Activated CD4-positive, alpha-beta T cell treated with anti-CD3 and anti-CD28 coated beads, Interleukin-2, amount 10 ng/mL, durations not matched to agents 7 days and 5 days (primary cell): Measurements from ENCODE around the gene TBXA2R. TPM values are rescaled to one million over a fixed set of nuclear protein-coding genes. Genes with fewer than 3 reads are reported as not detected.

Source experiments
- CTCF ChIA-PET: fragments of 350-600 bp; sonication (Branson Sonifier 250); formaldehyde crosslinking; loops from one replicate; lab custom pipeline; 2021; ENCODE audit warnings: antibody characterized with exemption; lab: Charles Lee
- POLR2A ChIA-PET: fragments of 350-600 bp; sonication (Branson Sonifier 250); formaldehyde crosslinking; loops from one replicate; lab custom pipeline; 2021; ENCODE audit warnings: antibody characterized with exemption; lab: Charles Lee
- DNase-seq: peaks from one replicate; pipeline ENCODE4 v3.0.0-alpha.2; 2020
- H3K27ac Mint-ChIP-seq: one replicate; pipeline ENCODE4 v1.8.0; 2021; ENCODE audit warnings: mild to moderate bottlenecking, moderate library complexity, mixed read lengths
- H3K27me3 Mint-ChIP-seq: one replicate; pipeline ENCODE4 v1.8.0; 2021; ENCODE audit warnings: mixed read lengths
- H3K36me3 Mint-ChIP-seq: one replicate; pipeline ENCODE4 v1.8.0; 2021; ENCODE audit warnings: low read depth, mixed read lengths
- H3K4me1 Mint-ChIP-seq: one replicate; pipeline ENCODE4 v1.8.0; 2021; ENCODE audit warnings: mixed read lengths
- H3K4me3 Mint-ChIP-seq: one replicate; pipeline ENCODE4 v1.8.0; 2021; ENCODE audit warnings: mild to moderate bottlenecking, moderate library complexity, mixed read lengths
- H3K9me3 Mint-ChIP-seq: one replicate; pipeline ENCODE4 v1.8.0; 2021; ENCODE audit warnings: mixed read lengths
- total RNA-seq, 2 experiments: library from RNA; stranded (reverse); gene quantifications; one replicate each; pipeline ENCODE4 v1.2.3, GENCODE V29; 2021

The TBXA2R gene
- total RNA-seq, 2 experiments from 2014 or later = 0.92 to 1.00 TPM

DNA sequence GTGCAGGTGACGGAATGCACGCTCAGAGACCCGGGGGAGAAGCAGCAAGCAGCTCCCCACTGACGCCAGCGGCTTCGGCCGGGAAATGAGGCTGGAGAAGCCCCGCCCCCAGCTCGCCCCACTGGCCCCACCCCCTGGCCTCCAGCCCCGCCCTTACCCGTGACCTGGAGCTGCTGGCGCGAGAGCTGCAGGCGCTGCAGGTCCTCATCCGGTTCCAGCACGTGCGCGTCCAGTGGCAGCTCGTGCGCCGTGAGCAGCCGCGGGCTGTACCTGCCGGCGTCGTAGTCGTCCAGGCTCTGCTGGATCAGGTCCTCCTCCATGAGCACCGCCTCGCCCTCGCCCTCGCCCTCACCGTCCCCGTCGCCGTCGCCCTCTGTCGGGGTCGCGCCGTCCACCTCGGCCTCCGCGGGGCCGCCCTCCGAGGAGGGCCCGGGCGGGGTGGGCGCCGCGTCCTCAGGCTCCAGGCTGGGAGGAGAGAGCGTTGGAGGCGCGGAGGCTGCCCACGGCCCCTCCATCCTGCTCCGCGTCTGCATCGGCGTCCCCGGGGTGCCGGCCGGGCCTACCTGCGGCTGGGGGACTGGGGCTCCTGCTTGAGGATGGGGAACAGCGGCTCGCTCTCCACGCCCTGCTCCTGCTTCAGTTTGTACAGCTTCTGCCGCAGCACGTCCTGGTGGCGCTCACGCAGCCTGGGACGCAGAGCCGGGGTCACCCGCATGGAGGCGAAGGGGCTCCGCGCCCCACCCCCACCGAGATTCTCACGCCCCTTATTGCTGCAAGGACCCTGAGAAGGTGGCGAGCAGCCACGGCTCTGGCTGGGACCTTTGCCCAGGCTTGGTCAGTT lies 6.4 kb upstream of the TBXA2R start:
- peaks cover 8% of the 10 kb centered on the region for H3K36me3 Mint-ChIP-seq
- no peak for DNase-seq
- ChIA-PET CTCF (interaction anchor here (1.0 kb wide), 1 partner anchor 308 kb away, joined by 3 read pairs; no protein-coding TSS in a partner anchor), POLR2A (no interaction called here)
- H3K27ac Mint-ChIP-seq = no peak overlapping the region
- no peaks in the 10 kb centered on the region for H3K9me3 Mint-ChIP-seq
- no peaks in the 10 kb centered on the region for H3K27me3 Mint-ChIP-seq
- H3K4me3 Mint-ChIP-seq = no peak overlapping the region
- peaks cover 15% of the 10 kb centered on the region for H3K4me1 Mint-ChIP-seq

DNA sequence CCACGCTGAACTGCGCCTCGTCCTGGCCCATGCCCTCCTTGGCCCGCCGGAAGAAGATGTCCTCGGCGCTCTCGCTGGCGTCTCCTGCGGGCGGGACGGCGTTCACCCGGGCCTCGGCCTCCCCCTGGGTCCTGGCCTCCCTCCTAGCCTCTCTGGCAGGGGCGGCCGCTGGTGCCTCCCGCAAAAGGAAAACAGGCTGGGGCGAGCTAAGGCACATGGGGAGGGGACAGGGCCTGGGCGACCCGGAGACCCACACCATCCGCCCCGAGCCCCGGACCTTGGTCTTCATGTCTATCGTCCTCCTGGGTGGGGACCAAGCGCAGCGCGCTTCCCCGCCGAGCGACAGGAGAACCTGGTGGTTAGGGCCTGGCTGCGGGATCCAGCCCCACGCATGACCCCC lies 5.7 kb upstream of the TBXA2R start:
- no peak for DNase-seq
- no peak overlapping the region for H3K4me3 Mint-ChIP-seq
- peaks cover 13% of the 10 kb centered on the region for H3K4me1 Mint-ChIP-seq
- H3K27me3 Mint-ChIP-seq = peaks cover 2% of the 10 kb centered on the region
- POLR2A ChIA-PET = no interaction called here
- peaks cover 4% of the 10 kb centered on the region for H3K36me3 Mint-ChIP-seq
- no peak overlapping the region for H3K27ac Mint-ChIP-seq
- H3K9me3 Mint-ChIP-seq = no peaks in the 10 kb centered on the region
- CTCF ChIA-PET = no interaction called here

DNA sequence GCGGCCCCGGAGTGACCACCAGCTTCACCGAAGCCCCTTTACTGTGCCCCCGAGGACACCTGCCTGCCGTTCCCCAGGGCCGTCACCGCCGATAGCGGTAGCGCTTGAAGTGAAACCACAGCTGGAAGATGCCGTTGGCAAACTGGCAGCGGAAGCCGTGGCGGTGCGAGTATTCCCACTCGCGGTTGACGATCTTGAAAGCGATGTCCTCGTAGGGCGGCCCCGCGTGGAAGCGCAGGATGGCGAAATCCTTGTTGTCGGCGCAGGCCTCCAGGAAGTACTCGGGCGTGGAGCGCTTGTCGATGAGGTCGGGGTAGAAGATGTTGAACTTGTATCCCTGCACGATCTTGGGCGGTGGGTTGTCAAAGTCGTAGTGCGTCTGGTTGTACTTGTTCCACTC lies 5.2 kb upstream of the TBXA2R start:
- POLR2A ChIA-PET = no interaction called here

DNA sequence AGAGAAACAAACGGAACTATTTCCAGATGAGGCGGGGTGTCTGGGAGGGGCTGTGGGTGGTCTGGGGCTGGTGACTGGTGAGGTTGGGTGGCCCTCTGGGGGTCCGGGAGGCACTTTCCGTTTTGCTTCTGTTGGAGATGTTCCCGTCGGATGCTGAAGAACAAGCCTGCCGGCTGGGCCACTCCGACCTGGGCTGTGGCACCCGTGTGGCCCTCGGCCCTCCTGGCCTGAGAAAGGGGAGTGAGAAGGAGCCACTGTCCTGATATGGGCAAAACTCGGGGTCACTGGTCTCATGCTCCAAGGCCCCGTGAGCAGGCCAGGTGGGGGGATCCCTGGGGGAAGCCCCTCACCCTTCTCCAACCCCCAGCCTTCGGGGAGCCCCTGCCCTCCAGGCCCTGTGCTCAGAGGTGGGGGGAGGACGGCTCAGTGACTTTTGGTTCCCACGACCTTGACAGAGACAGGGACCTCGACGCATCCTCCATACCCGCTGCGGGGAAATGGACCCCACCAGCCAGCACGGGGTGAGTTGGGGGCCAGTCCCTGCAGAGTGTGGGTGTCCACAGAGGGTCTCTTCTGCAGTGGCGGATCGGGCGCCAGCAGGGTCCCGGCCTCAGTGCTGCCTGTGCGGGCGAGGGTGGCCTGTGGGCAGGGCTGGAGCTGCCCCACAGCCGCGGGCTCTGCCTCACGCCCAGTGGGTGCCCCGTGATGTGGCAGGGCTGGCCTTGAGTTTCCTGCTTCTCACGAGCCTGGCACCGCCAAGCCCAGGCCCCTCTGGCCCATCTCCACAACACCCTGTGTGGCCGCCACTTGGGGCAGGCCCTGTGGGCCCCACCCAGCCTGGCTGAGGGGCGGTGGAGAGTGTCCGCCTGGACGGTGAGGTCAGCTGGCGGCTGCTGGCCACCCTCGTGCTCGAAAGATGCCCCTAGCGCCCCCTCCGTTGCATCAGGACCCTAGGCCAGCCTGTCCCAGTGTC lies 4.4 kb upstream of the TBXA2R start:
- peaks cover 5% of the 10 kb centered on the region for H3K27me3 Mint-ChIP-seq
- no peak overlapping the region for H3K27ac Mint-ChIP-seq
- ChIA-PET POLR2A (no interaction called here), CTCF (no interaction called here)
- H3K9me3 Mint-ChIP-seq = no peaks in the 10 kb centered on the region
- H3K36me3 Mint-ChIP-seq = peaks cover 4% of the 10 kb centered on the region
- H3K4me1 Mint-ChIP-seq = peaks cover 12% of the 10 kb centered on the region
- no peak for DNase-seq
- H3K4me3 Mint-ChIP-seq = no peak overlapping the region

More for the DNA sequence above, 5.2 kb upstream of the TBXA2R start:
- Mint-ChIP-seq H3K4me3 (no peak overlapping the region), H3K27me3 (peaks cover 5% of the 10 kb centered on the region), H3K27ac (no peak overlapping the region), H3K9me3 (no peaks in the 10 kb centered on the region), H3K4me1 (peaks cover 12% of the 10 kb centered on the region), H3K36me3 (peaks cover 4% of the 10 kb centered on the region)
- CTCF ChIA-PET = no interaction called here
- DNase-seq = no peak

DNA sequence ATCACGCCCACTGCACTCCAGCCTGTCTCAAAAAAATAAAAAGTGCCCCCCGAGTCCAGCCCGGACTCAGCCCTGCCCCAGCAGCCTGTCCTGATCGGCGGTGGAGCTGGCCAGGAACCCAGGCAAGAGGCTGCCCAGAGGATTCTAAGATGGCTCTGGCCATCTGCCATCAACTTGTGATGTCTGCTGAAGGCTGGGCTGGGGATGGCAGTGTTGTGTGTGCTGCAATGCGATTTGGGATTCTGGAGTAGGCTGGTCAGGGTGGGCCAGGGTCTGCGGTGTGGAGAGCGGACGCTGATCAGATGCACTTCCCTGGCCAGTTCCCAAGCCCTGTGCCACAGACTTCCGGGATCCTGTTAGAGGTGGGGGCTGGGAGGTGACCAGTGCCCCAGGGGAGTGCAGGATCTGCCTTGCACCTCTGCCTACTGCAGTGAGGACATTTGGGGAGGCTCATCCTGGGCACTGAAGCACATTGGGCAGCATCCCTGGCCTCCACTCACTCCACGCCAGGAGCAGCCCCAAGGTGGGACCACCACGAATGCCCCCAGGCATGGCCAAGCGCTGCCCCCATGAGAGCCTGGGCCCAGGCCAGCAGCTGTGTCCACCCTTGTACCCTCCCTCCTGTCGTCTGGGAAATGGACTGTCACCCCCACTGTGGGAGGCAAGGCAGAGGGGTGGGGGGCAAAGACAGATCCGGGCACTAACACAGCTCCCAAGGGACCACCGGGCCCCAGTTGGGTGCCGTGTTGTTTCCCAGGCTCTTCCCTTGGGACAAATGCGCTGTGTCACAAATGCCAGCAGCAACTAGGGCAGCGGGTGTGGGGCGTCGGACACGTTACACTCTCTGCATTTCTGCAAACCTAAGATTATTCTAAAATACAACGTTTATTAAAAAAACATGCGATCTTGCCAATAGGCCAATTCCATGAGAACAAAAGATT lies 3.4 kb upstream of the TBXA2R start:
- ChIA-PET POLR2A (no interaction called here), CTCF (interaction anchor here (0.8 kb wide), 1 partner anchor 56 kb away, joined by 3 read pairs; no protein-coding TSS in a partner anchor)
- Mint-ChIP-seq H3K4me1 (peaks cover 12% of the 10 kb centered on the region), H3K27me3 (peaks cover 5% of the 10 kb centered on the region), H3K36me3 (peaks cover 4% of the 10 kb centered on the region), H3K9me3 (no peaks in the 10 kb centered on the region), H3K4me3 (no peak overlapping the region), H3K27ac (no peak overlapping the region)
- DNase-seq = no peak

DNA sequence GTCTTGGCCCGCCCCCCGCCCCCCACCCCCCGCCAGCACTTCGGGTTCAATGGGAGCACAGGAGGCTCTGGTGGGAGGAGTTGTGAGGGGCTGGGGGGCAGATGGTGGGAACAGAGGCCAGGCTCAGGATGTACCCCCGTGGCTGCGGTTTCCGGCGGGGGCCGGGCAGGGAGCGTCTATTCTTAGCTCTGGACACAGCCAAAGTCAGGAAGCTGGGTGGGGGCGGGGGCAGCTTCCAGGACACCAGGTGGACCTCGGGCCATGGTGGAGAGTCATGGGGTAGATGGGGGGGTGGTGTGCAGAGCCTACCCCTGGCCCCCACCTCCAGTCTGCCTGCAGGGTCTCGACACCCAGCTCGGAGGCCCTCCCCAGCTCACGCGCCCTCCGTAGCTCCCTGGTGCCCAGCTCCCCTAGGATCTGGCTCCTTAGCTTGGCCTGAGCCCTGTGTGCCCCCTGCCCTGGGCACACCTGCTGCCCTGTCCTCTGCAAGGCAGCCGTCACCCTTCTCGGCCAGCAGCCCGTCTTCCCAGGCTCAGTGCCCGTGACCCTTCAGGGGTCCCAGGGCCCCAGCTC lies 2.2 kb upstream of the TBXA2R start:
- ChIA-PET CTCF (interaction anchor here (1.6 kb wide), 1 partner anchor 13 kb away, joined by 4 read pairs; no protein-coding TSS in a partner anchor), POLR2A (no interaction called here)
- no peak for DNase-seq
- Mint-ChIP-seq H3K27me3 (peaks cover 5% of the 10 kb centered on the region), H3K4me1 (peaks cover 12% of the 10 kb centered on the region), H3K4me3 (no peak overlapping the region), H3K27ac (no peak overlapping the region), H3K9me3 (no peaks in the 10 kb centered on the region), H3K36me3 (peaks cover 4% of the 10 kb centered on the region)

DNA sequence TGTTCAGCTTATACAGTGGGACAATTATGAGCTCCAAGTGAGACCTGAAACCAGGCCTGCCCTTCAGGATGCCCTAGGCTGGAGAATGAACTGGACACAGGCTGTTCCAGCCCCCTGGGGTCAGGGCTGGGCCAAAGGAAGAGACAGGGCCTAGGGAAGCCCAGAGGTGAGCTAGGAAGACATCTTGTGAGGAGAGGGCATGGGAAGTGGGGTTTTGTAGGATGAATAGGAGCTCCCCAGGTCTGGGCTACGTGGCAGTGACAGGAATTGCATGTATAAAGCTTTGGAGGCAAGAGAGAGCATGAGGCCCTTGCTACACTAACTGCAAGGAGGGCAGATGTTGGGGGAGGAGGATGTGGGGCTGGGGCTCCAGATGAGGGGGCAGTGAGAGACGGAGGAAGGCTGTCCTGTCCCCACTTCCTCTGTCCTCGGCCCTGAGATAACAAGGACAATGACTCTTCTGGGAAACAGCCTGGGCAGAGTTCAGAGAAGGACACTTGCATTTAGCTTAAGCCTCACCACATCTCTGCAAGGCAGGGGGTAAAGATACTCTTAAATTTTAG lies 1.5 kb upstream of the TBXA2R start:
- no peak for DNase-seq

DNA sequence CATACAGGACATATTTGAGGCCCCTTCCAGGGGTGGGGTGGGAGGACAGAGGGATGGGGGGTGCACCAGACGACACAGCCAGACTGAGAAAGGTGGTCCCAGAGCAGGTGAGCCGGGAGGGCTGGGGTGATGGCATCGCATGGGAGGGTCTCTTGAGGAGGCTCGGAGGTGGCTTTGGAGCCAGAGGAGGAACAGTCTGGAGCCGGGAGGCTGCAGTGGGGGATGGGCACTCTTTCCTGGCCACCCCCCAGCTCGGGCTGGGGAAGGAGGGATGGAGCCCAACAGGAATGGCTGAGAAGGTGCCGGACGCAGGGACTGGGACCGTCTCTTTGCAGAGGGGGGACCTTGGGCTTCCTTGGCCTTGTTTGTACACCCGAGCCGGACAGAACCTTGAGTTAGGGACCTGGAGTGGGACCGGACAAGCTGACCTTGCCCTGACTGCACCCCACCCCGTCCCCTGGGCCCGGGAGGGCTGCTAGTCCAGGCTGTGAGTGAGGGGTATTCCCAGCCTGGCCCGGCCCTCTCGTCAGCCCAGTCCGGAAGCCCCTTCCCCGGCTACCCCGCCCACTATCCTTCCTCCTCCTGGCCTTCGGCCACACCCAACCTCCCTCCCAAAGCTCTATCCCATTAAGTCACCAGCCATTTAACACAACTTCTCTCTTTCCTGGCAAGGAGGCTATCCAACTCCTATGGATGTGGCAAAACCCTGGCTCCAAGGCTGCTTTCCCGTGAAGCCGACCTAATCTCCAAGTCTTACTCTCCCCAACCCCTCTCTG lies 816 bp upstream of the TBXA2R start:
- POLR2A ChIA-PET = interaction anchor here (0.5 to 0.6 kb wide), 2 partner anchors 10 to 1456 kb away, joined by 3 to 4 read pairs; no protein-coding TSS in a partner anchor
- no peak for DNase-seq
- peak overlapping the region; percentile 66 for H3K27ac Mint-ChIP-seq
- no peak overlapping the region for H3K4me3 Mint-ChIP-seq
- H3K36me3 Mint-ChIP-seq = peaks cover 4% of the 10 kb centered on the region
- H3K9me3 Mint-ChIP-seq = no peaks in the 10 kb centered on the region
- CTCF ChIA-PET = interaction anchor here (0.9 to 1.6 kb wide), 3 partner anchors 14 to 51 kb away, joined by 3 to 4 read pairs (median 4); no protein-coding TSS in a partner anchor
- peaks cover 5% of the 10 kb centered on the region for H3K27me3 Mint-ChIP-seq
- peaks cover 12% of the 10 kb centered on the region for H3K4me1 Mint-ChIP-seq

More for the DNA sequence above, 1.5 kb upstream of the TBXA2R start:
- ChIA-PET CTCF (interaction anchor here (0.9 to 1.6 kb wide), 3 partner anchors 13 to 52 kb away, joined by 3 to 4 read pairs (median 4); no protein-coding TSS in a partner anchor), POLR2A (interaction anchor here (0.5 kb wide), 1 partner anchor 1456 kb away, joined by 4 read pairs; no protein-coding TSS in a partner anchor)
- no peak overlapping the region for H3K27ac Mint-ChIP-seq
- peaks cover 12% of the 10 kb centered on the region for H3K4me1 Mint-ChIP-seq
- H3K36me3 Mint-ChIP-seq = peaks cover 4% of the 10 kb centered on the region
- no peak overlapping the region for H3K4me3 Mint-ChIP-seq
- no peaks in the 10 kb centered on the region for H3K9me3 Mint-ChIP-seq
- peaks cover 5% of the 10 kb centered on the region for H3K27me3 Mint-ChIP-seq

DNA sequence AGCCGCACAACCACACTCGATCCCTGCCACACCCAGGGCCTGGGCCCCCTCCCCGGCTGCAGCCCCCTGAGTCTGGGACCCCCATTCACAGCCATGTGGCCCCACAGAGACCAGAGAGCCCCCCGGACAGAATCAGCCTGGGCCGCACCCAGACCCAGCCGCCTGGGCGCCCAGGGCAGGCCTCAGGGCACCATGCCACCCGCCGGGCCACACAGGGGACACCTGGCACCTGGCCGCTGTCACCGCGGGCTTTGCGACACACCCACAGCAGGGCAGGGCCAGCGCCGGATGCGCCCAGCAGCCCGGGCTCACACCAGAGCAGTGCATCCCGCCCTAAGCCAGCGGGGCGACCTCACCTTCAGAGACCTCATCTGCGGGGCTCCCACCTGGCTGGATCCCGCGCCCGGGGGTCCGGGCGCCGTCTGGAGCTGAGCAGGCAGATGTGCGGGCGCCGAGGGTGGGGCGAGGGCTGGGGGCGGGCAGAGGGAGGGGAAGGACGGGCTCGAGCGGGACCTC lies 443 bp downstream of the TBXA2R start:
- Mint-ChIP-seq H3K36me3 (no peaks in the 10 kb centered on the region), H3K27ac (no peak overlapping the region), H3K27me3 (peaks cover 5% of the 10 kb centered on the region), H3K4me1 (peaks cover 12% of the 10 kb centered on the region), H3K4me3 (peak overlapping the region; percentile 44), H3K9me3 (no peaks in the 10 kb centered on the region)
- POLR2A ChIA-PET = no interaction called here
- peak; percentile 27 for DNase-seq
- CTCF ChIA-PET = no interaction called here

DNA sequence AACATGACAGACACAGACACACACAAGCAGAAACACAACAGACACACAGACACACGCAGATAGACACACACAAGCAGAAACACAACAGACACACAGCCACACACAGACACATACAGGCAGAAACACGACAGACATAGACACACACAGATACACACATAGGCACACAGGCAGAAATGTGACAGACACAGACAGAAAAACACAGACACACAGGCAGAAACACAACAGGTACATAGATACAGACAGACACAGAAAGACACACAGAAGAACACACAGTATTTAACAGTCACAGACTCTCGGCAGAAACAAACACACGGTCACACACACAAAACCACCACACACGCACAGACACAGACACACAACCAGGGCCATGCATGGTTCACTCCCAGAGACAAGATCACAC lies 905 bp downstream of the TBXA2R start:
- Mint-ChIP-seq H3K27ac (no peak overlapping the region), H3K9me3 (no peaks in the 10 kb centered on the region), H3K27me3 (peaks cover 5% of the 10 kb centered on the region), H3K4me1 (peaks cover 12% of the 10 kb centered on the region), H3K4me3 (no peak overlapping the region), H3K36me3 (no peaks in the 10 kb centered on the region)
- ChIA-PET POLR2A (no interaction called here), CTCF (no interaction called here)
- DNase-seq = no peak

DNA sequence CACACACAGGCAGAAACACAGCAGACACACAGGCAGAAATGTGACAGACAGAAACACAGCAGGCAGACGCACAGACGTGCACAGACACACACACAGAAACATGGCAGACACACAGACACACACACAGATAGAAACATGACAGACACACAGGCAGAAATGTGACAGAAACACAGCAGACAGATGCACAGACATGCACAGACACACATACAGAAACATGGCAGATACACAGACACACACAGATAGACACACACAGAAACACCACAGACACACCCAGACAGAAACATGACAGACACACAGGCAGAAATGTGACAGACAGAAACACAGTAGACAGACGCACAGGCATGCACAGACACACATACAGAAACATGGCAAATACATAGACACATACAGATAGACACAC lies 1.3 kb downstream of the TBXA2R start:
- Mint-ChIP-seq H3K27me3 (peaks cover 5% of the 10 kb centered on the region), H3K4me1 (peaks cover 12% of the 10 kb centered on the region), H3K36me3 (no peaks in the 10 kb centered on the region), H3K27ac (no peak overlapping the region), H3K4me3 (no peak overlapping the region), H3K9me3 (no peaks in the 10 kb centered on the region)
- POLR2A ChIA-PET = no interaction called here
- DNase-seq = no peak
- CTCF ChIA-PET = no interaction called here
